Hepatocyte (in vitro differentiated cells): ENCODE results near the gene WDR70. TPM values are rescaled to one million over a fixed set of nuclear protein-coding genes. Genes with fewer than 3 reads are reported as not detected.

Source experiments
- DNase-seq: peaks from one replicate; pipeline ENCODE4 v3.0.0-alpha.2; 2016; ENCODE audit warnings: low spot score
- H2AFZ ChIP-seq: fragments of 200-600 bp; sonication (generic); 2 replicates; pipeline ENCODE4 v1.6.0; 2016; ENCODE audit warnings: antibody characterized with exemption, mild to moderate bottlenecking
- H3K27ac ChIP-seq: fragments of 200-600 bp; sonication (generic); 2 replicates; pipeline ENCODE4 v1.5.1; 2016; ENCODE audit warnings: mild to moderate bottlenecking
- H3K27me3 ChIP-seq: fragments of 200-600 bp; sonication (generic); 2 replicates; pipeline ENCODE4 v1.6.1; 2016
- H3K36me3 ChIP-seq: fragments of 200-600 bp; sonication (generic); replicated peaks from 2 replicates; pipeline ENCODE4 v1.5.1; 2016; ENCODE audit warnings: low read depth; ENCODE audit not compliant: insufficient read depth
- H3K4me1 ChIP-seq: fragments of 200-600 bp; sonication (generic); 2 replicates; pipeline ENCODE4 v1.5.1; 2016; ENCODE audit warnings: mild to moderate bottlenecking, moderate library complexity; ENCODE audit not compliant: insufficient read depth
- H3K4me2 ChIP-seq: fragments of 200-600 bp; sonication (generic); 2 replicates; pipeline ENCODE4 v1.6.0; 2016
- H3K4me3 ChIP-seq: fragments of 200-600 bp; sonication (generic); 2 replicates; pipeline ENCODE4 v1.5.1; 2016; ENCODE audit warnings: mild to moderate bottlenecking
- H3K79me2 ChIP-seq: fragments of 200-600 bp; sonication (generic); 2 replicates; pipeline ENCODE4 v1.6.0; 2017; ENCODE audit warnings: mild to moderate bottlenecking
- H3K9me2 ChIP-seq: fragments of 200-600 bp; sonication (generic); replicated peaks from 2 replicates; pipeline ENCODE4 v1.6.0; 2017; ENCODE audit warnings: mild to moderate bottlenecking; ENCODE audit not compliant: insufficient read depth
- H3K9me3 ChIP-seq: fragments of 200-600 bp; sonication (generic); 2 replicates; pipeline ENCODE4 v1.5.1; 2016; ENCODE audit warnings: low read depth, mild to moderate bottlenecking
- H4K20me1 ChIP-seq: fragments of 200-600 bp; sonication (generic); 2 replicates; pipeline ENCODE4 v1.6.0; 2016; ENCODE audit warnings: mild to moderate bottlenecking; ENCODE audit not compliant: insufficient read depth, poor library complexity, severe bottlenecking
- EZH2 ChIP-seq: fragments of 200-600 bp; sonication (generic); IDR thresholded peaks from 2 replicates; pipeline ENCODE4 v1.6.1; 2016; ENCODE audit warnings: antibody characterized with exemption, mild to moderate bottlenecking, borderline replicate concordance
- EZH2phosphoT487 ChIP-seq: fragments of 200-600 bp; sonication (generic); IDR thresholded peaks from one replicate; pipeline ENCODE4 v1.6.1; 2018; ENCODE audit warnings: antibody characterized with exemption, mild to moderate bottlenecking, low read depth, moderate library complexity; ENCODE audit not compliant: unreplicated experiment, severe bottlenecking
- WGBS: methylation state at CpG from one replicate; pipeline ENCODE4 v1.1.6; 2016; ENCODE audit warnings: low lambda C conversion rate; ENCODE audit errors: missing lambda C conversion rate; 5-methylcytosine and 5-hydroxymethylcytosine counted together
- polyA plus RNA-seq: library from polyadenylated mRNA; unstranded; fragments of >200 nt; fragmentation: Nextera tagmentation; extraction: Ambion mirVana; gene quantifications from 2 replicates; pipeline ENCODE4 v1.2.1, GENCODE V29; 2016
- total RNA-seq: library from RNA; depleted of rRNA; stranded (reverse); fragments of >200 nt; gene quantifications from 2 replicates; pipeline ENCODE4 v1.2.3, GENCODE V29; 2014
- TF ChIP-seq, protein P1 (sequence below): fragments of 200-600 bp; sonication (generic); IDR thresholded peaks from 2 replicates; pipeline ENCODE4 v1.5.1; 2016; ENCODE audit warnings: antibody characterized with exemption, mild to moderate bottlenecking; ENCODE audit not compliant: poor library complexity

Gene WDR70
- total and polyA plus RNA-seq, 2 experiments from 2014 or later, result 22.3 to 37.0 TPM

DNA sequence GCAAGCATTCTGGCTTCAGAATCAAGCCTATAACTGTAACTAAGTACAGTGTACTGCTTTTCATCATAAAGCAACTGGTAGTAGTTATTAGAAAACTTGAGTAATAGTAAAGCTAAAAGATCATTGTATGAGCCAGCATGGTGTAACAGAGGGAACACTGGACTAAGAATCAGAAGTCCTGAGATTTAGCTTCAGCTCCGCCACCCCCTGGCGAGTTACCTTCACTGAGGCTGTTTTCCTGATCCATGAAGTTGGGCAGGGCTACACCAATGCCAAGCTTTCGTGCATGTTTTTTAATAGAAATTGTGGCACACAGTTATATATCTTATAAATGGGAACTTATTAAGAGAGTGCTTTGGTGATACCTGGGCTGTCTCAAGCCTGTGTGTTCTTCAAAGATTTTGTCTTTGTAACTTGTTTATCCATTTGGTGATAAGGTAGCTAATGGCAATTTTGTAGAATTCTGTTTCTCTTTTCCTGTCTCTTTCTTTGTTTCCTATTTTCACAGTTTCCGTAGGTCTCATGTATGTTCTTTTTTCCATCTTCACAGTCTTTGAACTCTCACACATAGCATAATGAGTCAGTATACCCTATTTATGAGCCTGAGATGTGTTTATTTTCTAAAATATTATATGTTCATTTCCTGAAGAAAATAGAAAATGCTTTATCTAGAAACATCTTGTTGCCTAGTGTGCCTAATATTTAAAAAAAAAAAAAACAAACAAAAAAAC, 358.4 kb downstream of the WDR70 start:
- H3K4me2 ChIP-seq, result no peak overlapping the region
- H3K4me3 ChIP-seq, result no peak overlapping the region
- H3K9me2 ChIP-seq, result no peaks in the 10 kb centered on the region
- H3K9me3 ChIP-seq, result no peaks in the 10 kb centered on the region
- DNase-seq, result no peak
- no peaks in the 10 kb centered on the region for H3K27me3 ChIP-seq
- H3K27ac ChIP-seq, result no peak overlapping the region
- no peak for TF ChIP-seq EZH2
- no peak for TF ChIP-seq EZH2phosphoT487
- TF ChIP-seq, protein P1, sequence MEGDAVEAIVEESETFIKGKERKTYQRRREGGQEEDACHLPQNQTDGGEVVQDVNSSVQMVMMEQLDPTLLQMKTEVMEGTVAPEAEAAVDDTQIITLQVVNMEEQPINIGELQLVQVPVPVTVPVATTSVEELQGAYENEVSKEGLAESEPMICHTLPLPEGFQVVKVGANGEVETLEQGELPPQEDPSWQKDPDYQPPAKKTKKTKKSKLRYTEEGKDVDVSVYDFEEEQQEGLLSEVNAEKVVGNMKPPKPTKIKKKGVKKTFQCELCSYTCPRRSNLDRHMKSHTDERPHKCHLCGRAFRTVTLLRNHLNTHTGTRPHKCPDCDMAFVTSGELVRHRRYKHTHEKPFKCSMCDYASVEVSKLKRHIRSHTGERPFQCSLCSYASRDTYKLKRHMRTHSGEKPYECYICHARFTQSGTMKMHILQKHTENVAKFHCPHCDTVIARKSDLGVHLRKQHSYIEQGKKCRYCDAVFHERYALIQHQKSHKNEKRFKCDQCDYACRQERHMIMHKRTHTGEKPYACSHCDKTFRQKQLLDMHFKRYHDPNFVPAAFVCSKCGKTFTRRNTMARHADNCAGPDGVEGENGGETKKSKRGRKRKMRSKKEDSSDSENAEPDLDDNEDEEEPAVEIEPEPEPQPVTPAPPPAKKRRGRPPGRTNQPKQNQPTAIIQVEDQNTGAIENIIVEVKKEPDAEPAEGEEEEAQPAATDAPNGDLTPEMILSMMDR, result no peak
- H3K36me3 ChIP-seq, result no peaks in the 10 kb centered on the region
- H4K20me1 ChIP-seq, result no peaks in the 10 kb centered on the region
- no peak overlapping the region for H2AFZ ChIP-seq
- 96% methylated on average over 4 of the region's 4 CpGs for WGBS
- H3K79me2 ChIP-seq, result no peaks in the 10 kb centered on the region
- H3K4me1 ChIP-seq, result peaks cover 8% of the 10 kb centered on the region

DNA sequence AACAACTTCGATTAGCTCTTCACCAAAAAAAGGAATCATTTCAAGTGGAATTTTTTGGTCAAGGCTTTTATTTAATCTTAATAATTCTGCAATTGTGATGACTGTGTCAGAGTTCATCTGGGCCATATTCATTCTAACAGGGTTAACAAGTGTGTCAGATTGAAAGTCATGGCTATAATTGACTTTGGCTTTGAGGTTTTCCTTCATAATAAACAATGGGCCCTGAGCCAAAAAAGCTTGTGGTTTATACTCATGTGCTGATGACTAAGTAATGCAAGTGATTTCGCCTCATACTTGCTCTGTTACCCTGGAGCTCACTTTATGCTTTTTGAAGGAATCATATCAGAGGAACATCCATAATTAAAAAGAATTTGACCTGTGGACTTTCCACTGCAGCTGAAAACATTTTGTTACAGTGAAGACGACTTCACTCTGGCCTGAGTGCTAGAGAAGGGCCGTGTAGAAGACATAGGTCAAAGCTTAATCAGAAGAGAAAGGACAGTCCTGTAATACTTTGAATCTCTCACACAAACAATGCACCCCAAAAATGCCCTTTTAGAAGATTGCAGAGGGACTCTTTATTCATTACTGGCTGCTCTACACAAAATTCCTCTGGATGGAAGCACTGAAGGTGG, 359.1 kb downstream of the WDR70 start:
- Histone ChIP-seq H3K9me2 (no peaks in the 10 kb centered on the region), H3K36me3 (no peaks in the 10 kb centered on the region), H3K27me3 (no peaks in the 10 kb centered on the region), H3K79me2 (no peaks in the 10 kb centered on the region), H3K27ac (peak overlapping the region; percentile 43), H3K4me3 (no peak overlapping the region), H3K9me3 (no peaks in the 10 kb centered on the region), H3K4me1 (peaks cover 8% of the 10 kb centered on the region), H2AFZ (no peak overlapping the region), H3K4me2 (peak overlapping the region; percentile 14), H4K20me1 (no peaks in the 10 kb centered on the region)
- TF ChIP-seq EZH2phosphoT487 (no peak), EZH2 (no peak)
- TF ChIP-seq, protein P1, result no peak
- 74% methylated on average over 4 of the region's 4 CpGs for WGBS
- DNase-seq, result peak; percentile 57

DNA sequence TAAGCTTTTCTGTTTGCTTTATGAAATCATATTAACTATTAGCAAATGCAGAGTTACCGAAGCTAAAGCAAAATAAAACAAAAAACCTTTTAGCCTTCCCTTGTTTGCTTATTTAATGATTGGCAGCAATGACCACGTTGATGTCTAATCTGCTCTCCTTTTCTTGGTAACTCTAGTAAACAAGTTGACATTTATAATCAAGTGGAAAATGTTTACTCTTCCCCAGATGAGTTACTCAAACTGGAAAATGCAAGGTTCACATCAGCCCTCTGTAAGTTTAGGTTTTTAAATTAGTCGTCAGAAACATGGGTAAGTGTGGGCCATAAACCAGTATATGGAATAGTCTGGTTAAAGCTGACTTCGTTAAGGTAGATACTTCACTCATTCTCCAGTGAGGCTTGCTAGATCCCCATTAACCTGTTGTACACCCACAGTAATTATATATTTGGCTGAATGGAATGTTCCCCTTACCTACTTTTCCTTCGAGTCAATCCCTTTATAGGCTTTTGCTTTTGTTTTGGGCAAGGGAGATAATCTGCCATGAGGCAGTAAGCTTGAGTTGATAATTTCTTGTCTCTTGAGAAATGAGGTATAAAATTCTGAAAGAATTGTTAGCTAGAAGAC, 359.9 kb downstream of the WDR70 start:
- 64% methylated on average over 5 of the region's 5 CpGs for WGBS
- H2AFZ ChIP-seq, result no peak overlapping the region

More for the DNA sequence above, 359.9 kb downstream of the WDR70 start:
- Histone ChIP-seq H3K4me1 (peaks cover 8% of the 10 kb centered on the region), H3K27me3 (no peaks in the 10 kb centered on the region), H3K9me3 (no peaks in the 10 kb centered on the region), H3K27ac (peak overlapping the region; percentile 43), H3K36me3 (no peaks in the 10 kb centered on the region), H4K20me1 (no peaks in the 10 kb centered on the region), H3K9me2 (no peaks in the 10 kb centered on the region), H3K4me3 (no peak overlapping the region), H3K4me2 (peak overlapping the region; percentile 14), H3K79me2 (no peaks in the 10 kb centered on the region)
- no peak for DNase-seq
- TF ChIP-seq, protein P1, result no peak
- no peak for TF ChIP-seq EZH2
- no peak for TF ChIP-seq EZH2phosphoT487
